Effector memory CD8-positive, alpha-beta T cell (primary cell): ENCODE results near the gene MED12.

Source experiments
- ATAC-seq: fragments of 150-1000 bp; cut with Tn5 transposase; replicated peaks from 2 replicates; pipeline ENCODE4 v1.10.0; 2021; ENCODE audit warnings: mild to moderate bottlenecking, moderate library complexity
- DNase-seq, 3 experiments: peaks; one replicate each; pipeline ENCODE4 v3.0.0; 2021
- H3K27ac Mint-ChIP-seq, 2 donors: one replicate each; pipeline ENCODE4 v1.8.0; 2022; ENCODE audit warnings: mild to moderate bottlenecking in 2 of 2, mixed read lengths in 2 of 2, moderate library complexity in 2 of 2
- H3K27me3 Mint-ChIP-seq, 2 donors: one replicate each; pipeline ENCODE4 v1.8.0; 2022; ENCODE audit warnings: mixed read lengths in 2 of 2
- H3K36me3 Mint-ChIP-seq: one replicate; pipeline ENCODE4 v1.8.0; 2022; ENCODE audit warnings: mild to moderate bottlenecking, moderate library complexity, mixed read lengths; ENCODE audit not compliant: insufficient read depth
- H3K4me1 Mint-ChIP-seq, 2 donors: one replicate each; pipeline ENCODE4 v1.8.0; 2022; ENCODE audit warnings: low read depth in 2 of 2, mixed read lengths in 2 of 2
- H3K4me3 Mint-ChIP-seq, 2 donors: one replicate each; pipeline ENCODE4 v1.8.0; 2022; ENCODE audit warnings: mild to moderate bottlenecking in 2 of 2, mixed read lengths in 2 of 2, moderate library complexity in 2 of 2
- H3K9me3 Mint-ChIP-seq, 2 donors: one replicate each; pipeline ENCODE4 v1.8.0; 2022; ENCODE audit warnings: mixed read lengths in 2 of 2

Gene MED12

DNA sequence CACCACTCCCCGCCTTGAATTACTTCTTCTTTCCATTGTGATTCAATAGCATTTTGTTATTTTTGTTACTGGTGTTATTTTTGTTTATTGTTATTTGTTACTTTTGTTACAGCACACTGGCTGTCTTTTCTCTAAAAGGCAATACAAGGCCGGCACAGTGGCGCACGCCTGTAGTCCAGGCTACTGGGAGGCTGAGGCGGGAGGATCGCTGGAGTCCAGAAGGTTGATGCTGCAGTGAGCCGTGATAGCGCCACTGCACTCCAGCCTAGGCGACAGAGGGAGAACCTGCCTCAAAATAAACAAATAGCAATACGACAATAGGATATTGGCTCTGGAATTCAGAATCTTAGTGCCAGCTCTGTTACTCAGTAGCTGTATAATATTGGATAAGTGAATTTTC is 1.0 kb upstream of the MED12 start:
- no peaks in the 10 kb centered on the region for H3K27me3 Mint-ChIP-seq
- no peak overlapping the region for H3K4me3 Mint-ChIP-seq
- ATAC-seq (no peak), DNase-seq (no peak)
- H3K9me3 Mint-ChIP-seq, result no peaks in the 10 kb centered on the region
- H3K36me3 Mint-ChIP-seq, result peaks cover 10% of the 10 kb centered on the region
- peaks cover 6 to 14% of the 10 kb centered on the region in 2 donors for H3K4me1 Mint-ChIP-seq
- H3K27ac Mint-ChIP-seq, result no peak overlapping the region

DNA sequence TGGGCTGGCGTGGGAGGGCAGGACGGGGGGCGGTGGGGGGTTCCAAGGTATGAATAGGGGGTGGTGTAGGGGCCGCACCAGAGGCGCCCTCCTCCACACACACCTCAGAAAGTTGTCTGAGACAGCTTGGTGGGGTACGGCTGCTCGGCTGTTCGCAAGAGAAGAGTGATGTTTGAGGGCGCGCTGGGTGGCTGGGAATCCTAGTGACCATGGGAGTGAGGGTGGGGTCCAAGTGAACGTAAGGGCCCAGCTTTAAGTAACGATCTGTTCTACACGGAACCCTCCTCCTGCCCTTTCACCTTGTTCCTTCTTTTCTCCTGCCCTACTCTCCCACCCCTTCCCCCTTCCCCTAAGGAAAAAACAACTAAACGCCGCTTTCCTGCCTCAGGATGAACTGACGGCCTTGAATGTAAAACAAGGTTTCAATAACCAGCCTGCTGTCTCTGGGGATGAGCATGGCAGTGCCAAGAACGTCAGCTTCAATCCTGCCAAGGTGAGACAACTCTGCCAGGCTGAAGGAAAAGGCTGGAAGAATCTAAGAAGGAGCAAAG is 664 bp downstream of the MED12 start:
- peak overlapping the region; percentile 85 to 89 for H3K4me3 Mint-ChIP-seq
- DNase-seq (no peak), ATAC-seq (peak; percentile 18)
- H3K27me3 Mint-ChIP-seq, result no peaks in the 10 kb centered on the region
- H3K36me3 Mint-ChIP-seq, result peaks cover 15% of the 10 kb centered on the region
- H3K27ac Mint-ChIP-seq, result peak overlapping the region; percentile 74 to 95
- no peaks in the 10 kb centered on the region for H3K9me3 Mint-ChIP-seq
- H3K4me1 Mint-ChIP-seq, result peaks cover 7 to 8% of the 10 kb centered on the region in 2 donors

DNA sequence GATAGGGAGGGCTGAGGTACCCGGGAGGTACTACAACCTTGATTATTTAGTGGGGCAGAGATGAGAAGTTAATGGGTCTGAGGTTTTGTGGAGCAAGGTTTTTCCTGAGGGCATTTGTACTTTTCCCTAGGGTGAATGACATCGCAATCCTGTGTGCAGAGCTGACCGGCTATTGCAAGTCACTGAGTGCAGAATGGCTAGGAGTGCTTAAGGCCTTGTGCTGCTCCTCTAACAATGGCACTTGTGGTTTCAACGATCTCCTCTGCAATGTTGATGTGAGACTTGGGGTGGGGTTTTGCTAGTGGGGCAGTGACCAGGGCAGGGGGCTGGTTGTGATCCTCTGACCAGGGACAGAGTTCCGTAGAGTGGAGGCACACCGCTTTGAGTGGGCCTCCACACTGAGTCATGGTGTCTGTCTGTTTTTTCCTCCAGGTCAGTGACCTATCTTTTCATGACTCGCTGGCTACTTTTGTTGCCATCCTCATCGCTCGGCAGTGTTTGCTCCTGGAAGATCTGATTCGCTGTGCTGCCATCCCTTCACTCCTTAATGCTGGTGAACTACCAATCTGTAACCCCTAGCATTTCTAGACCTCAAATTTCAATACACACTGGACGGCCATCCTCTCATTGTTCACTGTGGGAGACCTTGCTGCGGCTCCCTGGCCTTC is 9.9 kb downstream of the MED12 start:
- Mint-ChIP-seq H3K36me3 (peaks cover 51% of the 10 kb centered on the region), H3K27ac (peak overlapping the region; percentile 17 to 64), H3K9me3 (no peaks in the 10 kb centered on the region), H3K4me1 (peaks cover 19 to 23% of the 10 kb centered on the region in 2 donors), H3K4me3 (no peak overlapping the region), H3K27me3 (no peaks in the 10 kb centered on the region)
- no peak for ATAC-seq
- DNase-seq, result no peak

DNA sequence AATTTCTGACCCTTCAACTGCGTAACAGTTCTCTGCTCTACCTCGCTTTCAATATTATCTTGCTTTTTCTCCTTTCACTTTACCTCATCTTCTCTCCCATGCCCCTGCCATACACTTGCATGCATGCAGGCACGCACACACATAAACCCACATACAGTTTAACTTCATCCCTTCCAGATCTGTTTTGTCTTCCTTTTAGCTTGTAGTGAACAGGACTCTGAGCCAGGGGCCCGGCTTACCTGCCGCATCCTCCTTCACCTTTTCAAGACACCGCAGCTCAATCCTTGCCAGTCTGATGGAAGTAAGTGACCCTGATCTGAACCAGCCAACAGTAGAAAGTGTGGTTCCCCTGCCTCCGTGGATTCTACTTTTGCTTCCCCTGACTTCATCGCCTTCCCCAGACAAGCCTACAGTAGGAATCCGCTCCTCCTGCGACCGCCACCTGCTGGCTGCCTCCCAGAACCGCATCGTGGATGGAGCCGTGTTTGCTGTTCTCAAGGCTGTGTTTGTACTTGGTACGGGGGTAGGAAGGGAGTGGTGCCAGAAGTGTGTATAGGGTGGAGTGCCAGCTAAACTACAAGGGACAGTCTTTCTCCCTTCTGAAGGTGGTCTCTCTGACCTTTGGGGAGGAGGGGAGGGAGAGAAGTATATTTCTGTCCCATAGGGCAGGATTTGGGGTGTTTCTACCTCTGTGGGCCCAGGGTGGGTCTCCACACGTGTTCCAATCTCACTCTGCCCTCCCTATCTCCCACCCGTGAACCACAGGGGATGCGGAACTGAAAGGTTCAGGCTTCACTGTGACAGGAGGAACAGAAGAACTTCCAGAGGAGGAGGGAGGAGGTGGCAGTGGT is 10.7 kb downstream of the MED12 start:
- peak; percentile 97 for ATAC-seq
- peak overlapping the region; percentile 17 to 64 for H3K27ac Mint-ChIP-seq
- peaks cover 19 to 20% of the 10 kb centered on the region in 2 donors for H3K4me1 Mint-ChIP-seq
- no peaks in the 10 kb centered on the region for H3K27me3 Mint-ChIP-seq
- H3K36me3 Mint-ChIP-seq, result peaks cover 48% of the 10 kb centered on the region
- peak; percentile 69 to 79 (median 72) for DNase-seq
- no peaks in the 10 kb centered on the region for H3K9me3 Mint-ChIP-seq
- H3K4me3 Mint-ChIP-seq, result peak overlapping the region in 1 of 2 donors; percentile 37

DNA sequence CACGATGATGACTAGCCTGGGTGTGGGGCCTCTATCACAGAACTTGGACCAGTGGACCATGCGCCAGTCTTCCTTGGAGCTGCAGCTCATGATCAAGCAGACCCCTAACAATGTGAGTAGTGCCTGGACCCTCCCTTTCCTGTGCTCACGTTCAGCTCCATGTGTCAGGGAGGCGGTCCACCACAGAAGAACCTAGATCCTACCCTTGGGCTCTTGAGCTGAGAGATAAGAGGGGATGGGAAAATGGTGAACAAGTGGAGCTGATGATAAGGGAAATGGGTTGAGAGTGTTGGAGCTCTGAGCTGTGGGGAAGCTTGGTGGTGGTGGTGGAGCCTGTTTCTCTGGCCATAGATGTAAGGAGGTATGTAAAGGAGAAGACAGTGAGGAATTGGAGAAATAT is 13.1 kb downstream of the MED12 start:
- no peak for DNase-seq

DNA sequence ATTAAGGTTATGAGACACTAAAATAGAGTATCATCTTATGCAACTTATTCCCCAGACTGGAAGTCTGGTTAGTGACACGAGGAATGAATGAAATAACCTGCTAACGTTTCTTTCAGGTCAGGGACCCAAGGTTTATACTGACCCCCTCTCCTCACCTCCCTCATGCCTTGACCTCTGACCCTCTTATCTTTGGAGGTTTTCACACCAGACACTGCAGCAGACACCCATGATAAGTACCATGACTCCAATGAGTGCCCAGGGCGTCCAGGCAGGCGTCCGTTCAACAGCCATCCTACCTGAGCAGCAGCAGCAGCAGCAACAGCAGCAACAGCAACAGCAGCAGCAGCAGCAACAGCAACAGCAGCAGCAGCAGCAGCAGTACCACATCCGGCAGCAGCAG is 22.0 kb downstream of the MED12 start:
- DNase-seq (no peak), ATAC-seq (no peak)

More for the DNA sequence above, 13.1 kb downstream of the MED12 start:
- no peak overlapping the region for H3K4me3 Mint-ChIP-seq
- peak overlapping the region in 1 of 2 donors; percentile 49 for H3K27ac Mint-ChIP-seq
- ATAC-seq, result no peak
- H3K27me3 Mint-ChIP-seq, result no peaks in the 10 kb centered on the region
- no peaks in the 10 kb centered on the region for H3K9me3 Mint-ChIP-seq
- peaks cover 14% of the 10 kb centered on the region in 2 donors for H3K4me1 Mint-ChIP-seq
- H3K36me3 Mint-ChIP-seq, result peaks cover 43% of the 10 kb centered on the region

DNA sequence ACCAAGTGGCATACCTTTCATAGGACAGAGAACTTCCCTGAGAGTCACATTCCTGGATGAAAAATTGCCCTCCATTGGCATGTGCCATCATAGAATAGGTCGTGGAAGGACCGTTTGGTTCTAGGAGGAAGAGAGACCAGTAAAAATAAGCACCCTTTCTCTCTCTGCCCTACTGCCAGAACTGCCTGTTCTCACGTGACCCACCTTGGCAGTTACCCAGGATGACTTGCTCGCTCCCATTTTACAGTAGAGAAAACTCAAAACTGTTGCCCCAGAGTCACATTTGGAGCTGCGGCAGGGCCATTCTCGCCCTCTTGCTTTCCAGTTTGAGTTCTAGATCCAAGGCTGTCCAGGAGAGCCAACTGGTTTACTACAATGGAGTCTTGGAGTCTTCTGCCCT is 25.1 kb downstream of the MED12 start:
- H3K9me3 Mint-ChIP-seq, result no peaks in the 10 kb centered on the region
- H3K4me3 Mint-ChIP-seq, result no peak overlapping the region
- peaks cover 10 to 15% of the 10 kb centered on the region in 2 donors for H3K4me1 Mint-ChIP-seq
- H3K36me3 Mint-ChIP-seq, result peaks cover 45% of the 10 kb centered on the region
- DNase-seq, result no peak
- ATAC-seq, result no peak
- H3K27ac Mint-ChIP-seq, result no peak overlapping the region
- H3K27me3 Mint-ChIP-seq, result no peaks in the 10 kb centered on the region

More for the DNA sequence above, 22.0 kb downstream of the MED12 start:
- Mint-ChIP-seq H3K4me3 (no peak overlapping the region), H3K27me3 (no peaks in the 10 kb centered on the region), H3K27ac (no peak overlapping the region), H3K9me3 (no peaks in the 10 kb centered on the region), H3K36me3 (peaks cover 54% of the 10 kb centered on the region), H3K4me1 (peaks cover 5 to 14% of the 10 kb centered on the region in 2 donors)

DNA sequence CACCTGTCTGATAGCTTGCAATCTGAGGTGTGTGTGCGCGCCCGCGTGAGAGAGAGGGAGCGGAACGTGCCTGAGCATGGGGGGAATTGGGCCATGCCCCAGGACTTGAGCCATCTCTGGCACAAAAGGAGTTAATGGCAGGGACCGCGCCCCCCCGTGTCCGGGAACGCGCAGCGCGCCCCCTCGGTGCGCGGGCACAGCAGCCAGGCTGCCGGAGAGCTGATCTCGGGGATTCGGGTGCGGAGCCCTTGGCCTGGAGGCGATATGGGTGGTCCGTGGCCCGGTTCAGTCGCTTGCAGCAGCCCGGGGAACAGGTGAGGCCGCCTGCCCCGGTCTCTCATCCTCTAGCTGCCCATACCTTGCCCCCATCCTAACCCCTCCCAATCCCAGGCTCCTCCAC is 26.3 kb downstream of the MED12 start, which contains the start of gene NLGN3:
Gene NLGN3, plus strand, starts transcription at position 191 of the 400 bp plus-strand sequence. CDS start 2,909 bp downstream, outside the sequence.
- Mint-ChIP-seq H3K4me1 (peaks cover 10% of the 10 kb centered on the region in 2 donors), H3K9me3 (no peaks in the 10 kb centered on the region), H3K27ac (peak within 1 kb of the TSS in 1 of 2 donors; percentile 72), H3K27me3 (no peaks in the 10 kb centered on the region), H3K4me3 (peak within 1 kb of the TSS in 1 of 2 donors; percentile 36), H3K36me3 (peaks cover 34% of the 10 kb centered on the region)
- DNase-seq (no peak), ATAC-seq (no peak)

DNA sequence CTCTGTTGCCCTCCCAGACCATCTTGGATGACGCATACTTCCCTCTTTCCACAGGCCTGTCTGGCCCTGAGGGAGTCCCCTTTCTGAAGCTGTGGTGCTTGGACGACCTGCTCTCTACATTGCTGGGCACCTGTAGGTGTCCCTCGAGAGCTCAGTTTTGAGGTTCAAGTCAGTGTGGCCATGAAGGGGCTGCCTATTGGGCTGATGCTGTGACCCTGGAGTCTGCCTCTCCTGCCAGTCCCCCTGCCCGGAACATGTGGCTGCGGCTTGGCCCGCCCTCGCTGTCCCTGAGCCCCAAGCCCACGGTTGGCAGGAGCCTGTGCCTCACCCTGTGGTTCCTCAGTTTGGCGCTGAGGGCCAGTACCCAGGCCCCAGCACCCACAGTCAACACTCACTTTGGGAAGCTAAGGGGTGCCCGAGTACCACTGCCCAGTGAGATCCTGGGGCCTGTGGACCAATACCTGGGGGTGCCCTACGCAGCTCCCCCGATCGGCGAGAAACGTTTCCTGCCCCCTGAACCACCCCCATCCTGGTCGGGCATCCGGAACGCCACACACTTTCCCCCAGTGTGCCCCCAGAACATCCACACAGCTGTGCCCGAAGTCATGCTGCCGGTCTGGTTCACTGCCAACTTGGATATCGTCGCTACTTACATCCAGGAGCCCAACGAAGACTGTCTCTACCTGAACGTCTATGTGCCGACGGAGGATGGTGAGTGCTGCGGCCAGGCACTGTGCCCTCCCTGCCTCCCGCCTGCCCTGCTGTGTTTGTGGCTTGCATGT is 29.3 kb downstream of the MED12 start:
- no peaks in the 10 kb centered on the region for H3K27me3 Mint-ChIP-seq
- peaks cover 10% of the 10 kb centered on the region in 2 donors for H3K4me1 Mint-ChIP-seq
- ATAC-seq (no peak), DNase-seq (no peak)
- H3K36me3 Mint-ChIP-seq, result peaks cover 21% of the 10 kb centered on the region
- H3K9me3 Mint-ChIP-seq, result no peaks in the 10 kb centered on the region
- H3K4me3 Mint-ChIP-seq, result no peak overlapping the region
- H3K27ac Mint-ChIP-seq, result peak overlapping the region in 1 of 2 donors; percentile 72

DNA sequence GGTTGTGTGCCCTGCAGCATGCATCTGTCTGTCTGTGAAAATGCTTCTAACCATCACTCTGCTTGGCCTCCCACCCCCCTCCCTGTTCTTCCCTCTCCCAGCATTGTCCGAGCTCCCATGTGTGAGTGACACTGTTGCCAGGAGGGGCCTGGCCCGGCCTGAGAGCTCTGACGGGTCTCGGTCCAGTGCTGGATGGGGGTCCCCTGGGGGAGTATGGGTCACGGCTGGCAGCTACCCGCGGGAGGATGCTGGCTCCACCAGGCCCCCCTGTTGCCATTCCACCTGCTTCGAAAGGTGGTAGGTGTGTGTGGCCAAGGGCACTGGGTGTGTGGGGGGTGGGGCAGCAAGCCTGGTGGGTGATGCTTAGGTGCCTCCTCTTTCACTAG is 29.9 kb downstream of the MED12 start:
- Mint-ChIP-seq H3K36me3 (peaks cover 16% of the 10 kb centered on the region), H3K9me3 (no peaks in the 10 kb centered on the region), H3K4me3 (no peak overlapping the region)

DNA sequence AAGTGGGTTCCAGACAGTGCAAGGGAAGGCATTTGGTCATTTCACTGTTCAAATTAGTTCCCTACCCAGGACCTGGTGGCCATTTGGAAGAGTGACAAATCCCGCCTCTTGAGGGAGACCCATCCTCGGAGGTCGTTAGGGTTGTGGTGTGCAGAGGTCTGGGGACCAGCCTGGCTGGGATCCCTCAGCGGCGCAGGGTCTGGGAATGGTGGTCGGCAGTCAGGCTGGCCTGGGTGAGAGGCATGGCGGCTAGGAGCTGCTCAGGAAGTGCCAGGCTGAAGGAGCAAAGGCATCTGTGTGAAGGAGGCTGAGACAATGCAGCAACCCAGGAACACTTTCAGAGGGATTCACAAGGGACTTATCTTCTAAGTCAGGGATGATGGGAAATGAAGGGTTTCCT is 33.0 kb downstream of the MED12 start:
- DNase-seq, result no peak

More for the DNA sequence above, 29.9 kb downstream of the MED12 start:
- no peaks in the 10 kb centered on the region for H3K27me3 Mint-ChIP-seq
- no peak overlapping the region for H3K27ac Mint-ChIP-seq
- no peak for ATAC-seq
- DNase-seq, result no peak
- peaks cover 10% of the 10 kb centered on the region in 2 donors for H3K4me1 Mint-ChIP-seq

DNA sequence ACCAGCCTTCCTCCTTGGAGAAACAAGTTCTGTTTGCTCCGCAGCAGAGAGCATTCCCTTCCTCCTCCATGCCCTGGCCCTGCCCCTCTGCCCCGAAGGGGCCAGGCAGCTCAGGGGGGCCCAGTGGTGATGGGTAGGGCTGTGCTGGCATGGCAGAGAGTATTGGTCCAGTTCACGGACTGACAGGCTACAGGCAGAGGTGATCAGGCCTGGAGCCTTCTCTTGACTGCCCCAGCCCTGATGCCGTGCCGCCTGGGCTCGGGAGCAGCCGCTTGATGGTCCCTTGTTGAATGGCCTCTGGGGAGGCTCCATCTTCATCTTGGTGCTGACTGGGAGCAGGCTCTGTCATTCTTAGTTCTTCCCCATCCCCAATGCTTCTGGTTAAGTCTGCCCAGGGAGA is 35.8 kb downstream of the MED12 start:
- Mint-ChIP-seq H3K4me1 (peaks cover 6 to 14% of the 10 kb centered on the region in 2 donors), H3K4me3 (no peak overlapping the region), H3K9me3 (no peaks in the 10 kb centered on the region), H3K27me3 (no peaks in the 10 kb centered on the region), H3K36me3 (no peaks in the 10 kb centered on the region), H3K27ac (peak overlapping the region in 1 of 2 donors; percentile 93)
- ATAC-seq (no peak), DNase-seq (no peak)

More for the DNA sequence above, 33.0 kb downstream of the MED12 start:
- Mint-ChIP-seq H3K27ac (peak overlapping the region; percentile 15 to 41), H3K36me3 (peaks cover 5% of the 10 kb centered on the region), H3K4me3 (no peak overlapping the region), H3K9me3 (no peaks in the 10 kb centered on the region), H3K27me3 (no peaks in the 10 kb centered on the region), H3K4me1 (peaks cover 4 to 10% of the 10 kb centered on the region in 2 donors)
- ATAC-seq, result no peak

DNA sequence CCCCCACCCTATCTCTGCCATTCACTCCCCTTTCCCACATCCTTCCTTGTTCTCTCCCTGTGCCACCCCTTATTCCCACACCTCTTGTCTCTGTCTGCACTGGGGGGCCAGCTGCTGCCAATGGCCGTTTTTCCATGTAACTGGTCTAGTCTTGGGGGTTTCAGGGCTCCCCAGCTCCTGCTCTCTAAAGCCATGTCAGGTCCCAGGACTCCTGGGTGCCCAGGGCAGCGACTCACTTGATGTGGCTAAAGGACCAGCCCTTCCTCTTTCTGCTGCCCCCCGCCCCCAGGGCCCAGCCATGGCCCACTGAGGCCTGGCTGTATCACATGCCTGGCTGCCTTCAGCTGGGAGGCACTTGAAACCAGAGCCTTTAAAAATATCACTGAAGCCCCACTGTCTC is 36.2 kb downstream of the MED12 start:
- Mint-ChIP-seq H3K36me3 (no peaks in the 10 kb centered on the region), H3K9me3 (no peaks in the 10 kb centered on the region), H3K4me1 (peaks cover 6 to 14% of the 10 kb centered on the region in 2 donors), H3K4me3 (no peak overlapping the region), H3K27me3 (no peaks in the 10 kb centered on the region), H3K27ac (peak overlapping the region; percentile 84 to 93)
- DNase-seq, result no peak
- ATAC-seq, result no peak
